IPS DF 6.9 (cell line): ENCODE results near the gene BORCS5.

Experiments
- DNase-seq: peaks from one replicate; pipeline ENCODE4 v3.0.0-alpha.2; 2013; ENCODE audit warnings: low read depth, low spot score
- H3K27ac ChIP-seq: one replicate; pipeline ENCODE4 v1.5.1; 2013; ENCODE audit warnings: low read length, control low read depth
- H3K27me3 ChIP-seq: 2 replicates; pipeline ENCODE4 v1.6.1; 2013; ENCODE audit warnings: mild to moderate bottlenecking, low read length; ENCODE audit not compliant: control insufficient read depth, insufficient read depth
- H3K36me3 ChIP-seq: 2 replicates; pipeline ENCODE4 v1.6.1; 2013; ENCODE audit warnings: low read length; ENCODE audit not compliant: control insufficient read depth, insufficient read depth
- H3K4me1 ChIP-seq: 2 replicates; pipeline ENCODE4 v1.6.1; 2013; ENCODE audit warnings: low read length; ENCODE audit not compliant: control insufficient read depth, insufficient read depth
- H3K4me3 ChIP-seq: 2 replicates; pipeline ENCODE4 v1.5.1; 2013; ENCODE audit warnings: mild to moderate bottlenecking, low read length
- H3K9me3 ChIP-seq: 2 replicates; pipeline ENCODE4 v1.6.1; 2013; ENCODE audit warnings: low read length, inconsistent platforms; ENCODE audit not compliant: control insufficient read depth, insufficient read depth
- WGBS: extraction: QIAGEN DNeasy Blood & Tissue Kit; methylation state at CpG from one replicate; pipeline ENCODE4 v1.1.7; 2013; ENCODE audit warnings: mixed read lengths, missing lambda C conversion rate; ENCODE audit not compliant: insufficient read length, insufficient coverage; 5-methylcytosine and 5-hydroxymethylcytosine counted together

The BORCS5 gene

GRCh38 chr12:12486661-12487240 is 129.9 kb downstream of the BORCS5 start:
- H3K4me1 ChIP-seq: no peaks in the 10 kb centered on the region
- H3K36me3 ChIP-seq: peaks cover 2% of the 10 kb centered on the region; the same call in 1 of the 2 replicates
- no peaks in the 10 kb centered on the region for H3K27me3 ChIP-seq
- no CpG with 5 or more reads among the region's 6 CpGs for WGBS
- no peak overlapping the region for H3K4me3 ChIP-seq
- DNase-seq: no peak
- no peak overlapping the region for H3K27ac ChIP-seq
- no peaks in the 10 kb centered on the region for H3K9me3 ChIP-seq

- H3K27me3 ChIP-seq: no peaks in the 10 kb centered on the region
- H3K9me3 ChIP-seq: no peaks in the 10 kb centered on the region
- peaks cover 2% of the 10 kb centered on the region; the same call in 1 of the 2 replicates for H3K36me3 ChIP-seq
- H3K27ac ChIP-seq: no peak overlapping the region
- H3K4me3 ChIP-seq: no peak overlapping the region
- WGBS: no CpG with 5 or more reads among the region's 6 CpGs
- no peaks in the 10 kb centered on the region for H3K4me1 ChIP-seq
- DNase-seq: no peak
These were observed 130.6 kb downstream of the BORCS5 start for GRCh38 chr12:12487490-12487889.

GRCh38 chr12:12488296-12488695 is 131.4 kb downstream of the BORCS5 start:
- no peaks in the 10 kb centered on the region for H3K9me3 ChIP-seq
- H3K27ac ChIP-seq: no peak overlapping the region
- WGBS: no CpG with 5 or more reads among the region's 4 CpGs
- no peaks in the 10 kb centered on the region for H3K4me1 ChIP-seq
- H3K36me3 ChIP-seq: peaks cover 2% of the 10 kb centered on the region; the same call in 1 of the 2 replicates
- no peak for DNase-seq
- H3K4me3 ChIP-seq: no peak overlapping the region
- no peaks in the 10 kb centered on the region for H3K27me3 ChIP-seq

- no peaks in the 10 kb centered on the region for H3K27me3 ChIP-seq
- no peaks in the 10 kb centered on the region for H3K4me1 ChIP-seq
- H3K36me3 ChIP-seq: peaks cover 2% of the 10 kb centered on the region; the same call in 1 of the 2 replicates
- H3K9me3 ChIP-seq: no peaks in the 10 kb centered on the region
- H3K27ac ChIP-seq: no peak overlapping the region
- H3K4me3 ChIP-seq: no peak overlapping the region
- no peak for DNase-seq
- WGBS: no CpG with 5 or more reads among the region's 8 CpGs
These were observed 132.1 kb downstream of the BORCS5 start for GRCh38 chr12:12488823-12489550.

- no peak for DNase-seq
- Histone ChIP-seq H3K27ac (no peak overlapping the region), H3K4me3 (no peak overlapping the region), H3K36me3 (no peaks in the 10 kb centered on the region; the same call in 1 of the 2 replicates), H3K27me3 (no peaks in the 10 kb centered on the region), H3K9me3 (no peaks in the 10 kb centered on the region), H3K4me1 (no peaks in the 10 kb centered on the region)
These were observed 134.7 kb downstream of the BORCS5 start for GRCh38 chr12:12491606-12492005.

- no peak overlapping the region for H3K27ac ChIP-seq
- WGBS: 100% methylated on average over 2 of the region's 5 CpGs
These were observed 135.7 kb downstream of the BORCS5 start for GRCh38 chr12:12492547-12492946.

GRCh38 chr12:12495536-12495935 is 138.7 kb downstream of the BORCS5 start:
- no peaks in the 10 kb centered on the region for H3K27me3 ChIP-seq
- no peak for DNase-seq
- no CpG with 5 or more reads among the region's 1 CpG for WGBS

More at GRCh38 chr12:12492547-12492946, 135.7 kb downstream of the BORCS5 start:
- Histone ChIP-seq H3K27me3 (no peaks in the 10 kb centered on the region), H3K4me1 (no peaks in the 10 kb centered on the region), H3K4me3 (no peak overlapping the region), H3K36me3 (no peaks in the 10 kb centered on the region; the same call in 1 of the 2 replicates), H3K9me3 (no peaks in the 10 kb centered on the region)
- DNase-seq: no peak

GRCh38 chr12:12498210-12498609 is 141.3 kb downstream of the BORCS5 start:
- WGBS: no CpG with 5 or more reads among the region's 4 CpGs

More at GRCh38 chr12:12495536-12495935, 138.7 kb downstream of the BORCS5 start:
- Histone ChIP-seq H3K4me1 (peaks cover 2% of the 10 kb centered on the region; the same call in 1 of the 2 replicates), H3K9me3 (no peaks in the 10 kb centered on the region), H3K27ac (no peak overlapping the region), H3K36me3 (no peaks in the 10 kb centered on the region), H3K4me3 (no peak overlapping the region)

GRCh38 chr12:12499909-12500604 is 143.2 kb downstream of the BORCS5 start:
- WGBS: no CpG with 5 or more reads among the region's 5 CpGs

More at GRCh38 chr12:12498210-12498609, 141.3 kb downstream of the BORCS5 start:
- peaks cover 2% of the 10 kb centered on the region; the same call in 1 of the 2 replicates for H3K4me1 ChIP-seq
- H3K27ac ChIP-seq: no peak overlapping the region
- no peak overlapping the region for H3K4me3 ChIP-seq
- no peaks in the 10 kb centered on the region for H3K9me3 ChIP-seq
- DNase-seq: no peak
- H3K36me3 ChIP-seq: no peaks in the 10 kb centered on the region
- H3K27me3 ChIP-seq: no peaks in the 10 kb centered on the region

GRCh38 chr12:12501121-12501520 is 144.2 kb downstream of the BORCS5 start:
- Histone ChIP-seq H3K27me3 (no peaks in the 10 kb centered on the region), H3K36me3 (no peaks in the 10 kb centered on the region), H3K4me1 (peaks cover 2% of the 10 kb centered on the region; the same call in 1 of the 2 replicates), H3K4me3 (no peak overlapping the region), H3K9me3 (no peaks in the 10 kb centered on the region), H3K27ac (no peak overlapping the region)
- 100% methylated on average over 1 of the region's 3 CpGs for WGBS
- no peak for DNase-seq

More at GRCh38 chr12:12499909-12500604, 143.2 kb downstream of the BORCS5 start:
- Histone ChIP-seq H3K27ac (no peak overlapping the region), H3K36me3 (no peaks in the 10 kb centered on the region), H3K4me3 (no peak overlapping the region), H3K27me3 (no peaks in the 10 kb centered on the region), H3K9me3 (no peaks in the 10 kb centered on the region), H3K4me1 (peaks cover 2% of the 10 kb centered on the region; the same call in 1 of the 2 replicates)
- DNase-seq: no peak
